HepG2 (cell line): ENCODE measurements around the gene IL24. TPM values are rescaled to one million over a fixed set of nuclear protein-coding genes. Genes with fewer than 3 reads are reported as not detected.
A peak's percentile ranks its signal among the peaks of the same experiment; 100 is the strongest.

ENCODE experiments used
- CCAR2 ChIP-seq: fragments of 200-400 bp; formaldehyde crosslinking; optimal IDR thresholded peaks from 2 replicates; pipeline ENCODE3; 2018; ENCODE audit warnings: low read depth, mild to moderate bottlenecking, low read length, moderate library complexity
- FOSL2 ChIP-seq: sonication (generic); formaldehyde crosslinking; IDR thresholded peaks from 2 replicates; pipeline ENCODE4 v1.4.0; 2020; ENCODE audit warnings: missing genetic modification reagents
- GABPB1 ChIP-seq: IDR thresholded peaks from 2 replicates; pipeline ENCODE4 v1.6.1; 2016; ENCODE audit warnings: mild to moderate bottlenecking, missing genetic modification reagents, moderate library complexity, missing compliant biosample characterization
- GATA4 ChIP-seq: sonication (generic); IDR thresholded peaks from 2 replicates; pipeline ENCODE4 v1.6.1; 2016; ENCODE audit warnings: antibody characterized with exemption, low read depth, borderline replicate concordance
- HHEX ChIP-seq: IDR thresholded peaks from 2 replicates; pipeline ENCODE4 v1.6.1; 2016; ENCODE audit warnings: control low read depth
- HOXA7 ChIP-seq: sonication (generic); formaldehyde crosslinking; IDR thresholded peaks from 2 replicates; pipeline ENCODE4 v1.8.1; 2022; ENCODE audit warnings: mild to moderate bottlenecking, missing genetic modification reagents, moderate library complexity
- MIXL1 ChIP-seq: IDR thresholded peaks from 2 replicates; pipeline ENCODE4 v1.6.1; 2016
- NCOR1 ChIP-seq: fragments of 200-600 bp; sonication (generic); IDR thresholded peaks from 2 replicates; pipeline ENCODE4 v1.7.0; 2017; ENCODE audit warnings: antibody characterized with exemption, low read length, borderline replicate concordance
- NFIB ChIP-seq: sonication (generic); formaldehyde crosslinking; IDR thresholded peaks from 2 replicates; pipeline ENCODE4 v1.9.0; 2021; ENCODE audit warnings: missing genetic modification reagents, mild to moderate bottlenecking, borderline replicate concordance
- NONO ChIP-seq, 2 experiments: fragments of 450-650 bp in 1 of 2; sonication (generic) in 1 of 2; formaldehyde crosslinking in 1 of 2; IDR thresholded peaks in 1 of 2; conservative IDR thresholded peaks in 1 of 2; 2 replicates each; pipeline versions ENCODE4 v1.6.1 to v1.8.0; 2017 to 2022; ENCODE audit warnings: mild to moderate bottlenecking in 1 of 2, missing genetic modification reagents in 1 of 2, moderate library complexity in 1 of 2
- ONECUT2 ChIP-seq: sonication (generic); formaldehyde crosslinking; IDR thresholded peaks from 2 replicates; pipeline ENCODE4 v1.4.0; 2020; ENCODE audit warnings: missing genetic modification reagents
- PCBP2 ChIP-seq: fragments of 200-400 bp; formaldehyde crosslinking; optimal IDR thresholded peaks from 2 replicates; pipeline ENCODE3; 2018; ENCODE audit warnings: low read length, low read depth; ENCODE audit not compliant: poor library complexity, severe bottlenecking
- RAD21 ChIP-seq: fragments of 450-650 bp; formaldehyde crosslinking; IDR thresholded peaks from 2 replicates; pipeline ENCODE4 v1.5.0; 2020; ENCODE audit warnings: mild to moderate bottlenecking
- SIN3A ChIP-seq: IDR thresholded peaks from 2 replicates; pipeline ENCODE4 v1.6.1; 2011; ENCODE audit warnings: low read depth, mild to moderate bottlenecking, control low read depth, low read length, borderline replicate concordance
- TAF15 ChIP-seq: fragments of 200-400 bp; formaldehyde crosslinking; IDR thresholded peaks from one replicate; pipeline ENCODE4 v1.6.1; 2018; ENCODE audit warnings: mild to moderate bottlenecking, low read depth, low read length; ENCODE audit not compliant: poor library complexity, severe bottlenecking
- TCF7 ChIP-seq: sonication (generic); IDR thresholded peaks from 2 replicates; pipeline ENCODE4 v1.6.1; 2016; ENCODE audit warnings: antibody characterized with exemption, low read depth
- ZBTB26 ChIP-seq: IDR thresholded peaks from 2 replicates; pipeline ENCODE4 v1.6.1; 2016; ENCODE audit warnings: missing compliant biosample characterization, missing genetic modification reagents, borderline replicate concordance
- ZFP90 ChIP-seq: sonication (generic); formaldehyde crosslinking; IDR thresholded peaks from 2 replicates; pipeline ENCODE4 v1.8.0; 2022; ENCODE audit warnings: missing genetic modification reagents, mild to moderate bottlenecking, inconsistent platforms, borderline replicate concordance
- ZNF18 ChIP-seq: sonication (generic); formaldehyde crosslinking; IDR thresholded peaks from 2 replicates; pipeline ENCODE4 v1.8.0; 2022; ENCODE audit warnings: mild to moderate bottlenecking, missing genetic modification reagents; ENCODE audit not compliant: insufficient replicate concordance
- ZNF337 ChIP-seq: sonication (generic); formaldehyde crosslinking; IDR thresholded peaks from 2 replicates; pipeline ENCODE4 v1.5.1; 2020; ENCODE audit warnings: missing genetic modification reagents, low read depth, mild to moderate bottlenecking, borderline replicate concordance
- ZNF414 ChIP-seq: sonication (generic); formaldehyde crosslinking; IDR thresholded peaks from 2 replicates; pipeline ENCODE4 v1.5.0; 2020; ENCODE audit warnings: missing genetic modification reagents
- ZNF468 ChIP-seq: sonication (generic); formaldehyde crosslinking; IDR thresholded peaks from 2 replicates; pipeline ENCODE4 v1.8.0; 2022; ENCODE audit warnings: mild to moderate bottlenecking, moderate library complexity, missing genetic modification reagents
- ZNF644 ChIP-seq: IDR thresholded peaks from 2 replicates; pipeline ENCODE4 v1.6.1; 2016; ENCODE audit warnings: low read depth
- ZNF777 ChIP-seq: sonication (generic); formaldehyde crosslinking; IDR thresholded peaks from 2 replicates; pipeline ENCODE4 v1.4.0; 2020; ENCODE audit warnings: missing genetic modification reagents
- ZNF850 ChIP-seq: sonication (generic); formaldehyde crosslinking; conservative IDR thresholded peaks from 2 replicates; pipeline ENCODE4 v1.9.0; 2021; ENCODE audit warnings: mild to moderate bottlenecking, missing genetic modification reagents
- ZSCAN21 ChIP-seq: sonication (generic); formaldehyde crosslinking; IDR thresholded peaks from 2 replicates; pipeline ENCODE4 v1.8.0; 2022; ENCODE audit warnings: mild to moderate bottlenecking, missing genetic modification reagents, moderate library complexity, borderline replicate concordance
- polyA plus RNA-seq, 8 experiments: library from polyadenylated mRNA; depleted of rRNA in 3 of 8; stranded (reverse) in 7 of 8; unstranded in 1 of 8; fragments of >200 nt; fragmentation: Illumina TruSeq in 4 of 8; extraction: Trizol in 4 of 8; gene quantifications; 2 replicates each; pipeline versions ENCODE4 v1.2.1 to v1.2.3, GENCODE V29; 2011 to 2016; ENCODE audit warnings: low read depth in 4 of 8, missing spikeins in 1 of 8, mixed read lengths in 1 of 8; ENCODE audit not compliant: insufficient read depth in 1 of 8
- total RNA-seq, 5 experiments: library from RNA; depleted of rRNA; stranded (reverse); fragments of >200 nt; fragmentation: Illumina TruSeq; extraction: Trizol; gene quantifications; 2 replicates each; pipeline ENCODE4 v1.2.3, GENCODE V29; 2016; ENCODE audit warnings: low read depth in 1 of 5
- TF ChIP-seq, protein P1 (sequence below): sonication (generic); formaldehyde crosslinking; IDR thresholded peaks from 2 replicates; pipeline ENCODE4 v1.4.0; 2020; ENCODE audit warnings: low read depth, mild to moderate bottlenecking, missing genetic modification reagents

IL24 gene
- total and polyA plus RNA-seq, 2 of the 13 experiments (the other 11 are each of a cell fraction or from before 2014, with no cell fraction given) = not detected

DNA sequence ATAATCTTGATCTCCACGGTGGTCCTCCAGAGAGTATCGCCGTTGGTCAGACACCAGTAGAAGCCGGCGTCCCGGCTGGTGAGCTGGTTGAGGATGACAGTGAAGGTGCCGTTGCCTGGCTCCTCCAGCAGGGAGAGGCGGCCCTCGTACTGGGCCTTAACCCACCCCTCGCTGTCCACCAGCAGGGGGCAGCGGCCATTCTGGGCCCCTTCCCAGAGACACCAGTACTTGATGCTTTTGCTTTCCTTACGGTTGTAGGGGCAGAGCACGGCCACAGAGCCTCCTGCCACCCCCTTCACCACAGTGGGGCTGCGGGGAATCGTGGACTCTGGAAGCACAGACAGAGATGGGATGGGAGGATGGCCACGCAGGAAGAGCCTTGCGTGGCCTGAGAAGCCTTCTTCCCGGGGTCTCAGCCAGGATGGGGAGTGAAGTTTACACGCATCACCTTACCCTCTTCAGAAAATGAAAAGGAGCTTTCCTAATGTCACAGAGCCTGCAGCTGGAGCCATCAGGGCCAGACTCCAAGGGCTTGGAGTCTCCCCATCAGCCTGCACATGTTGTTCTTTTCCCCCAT, 38.3 kb downstream of the IL24 start (continued):
- TF ChIP-seq TAF15 (no peak), ZSCAN21 (no peak), PCBP2 (no peak), ZNF468 (CRISPR knock-in tag) (no peak), HHEX (CRISPR knock-in tag) (no peak), GATA4 (no peak), FOSL2 (no peak), ZNF644 (peak; percentile 42; the same call in 1 of the 2 replicates), MIXL1 (peak; percentile 43; the same call in 1 of the 2 replicates), ZNF414 (CRISPR knock-in tag) (no peak), GABPB1 (0 out of 2 replicates have a peak, but pooled peaks have one; percentile 21), NCOR1 (no peak), ONECUT2 (no peak), ZNF337 (no peak), ZNF777 (CRISPR knock-in tag) (no peak), NFIB (CRISPR knock-in tag) (no peak), HOXA7 (CRISPR knock-in tag) (no peak), SIN3A (no peak), ZBTB26 (no peak), NONO (IDR thresholded peaks at IDR 0.05) (no peak), NONO (CRISPR knock-in tag; conservative IDR thresholded peaks at IDR 0.05) (0 out of 2 replicates have a peak, but pooled peaks have one; percentile 25), ZNF850 (CRISPR knock-in tag) (no peak), ZNF18 (CRISPR knock-in tag) (no peak), ZFP90 (CRISPR knock-in tag) (no peak), CCAR2 (no peak), RAD21 (CRISPR knock-in tag) (peak; percentile 93), TCF7 (no peak)
- TF ChIP-seq, protein P1, sequence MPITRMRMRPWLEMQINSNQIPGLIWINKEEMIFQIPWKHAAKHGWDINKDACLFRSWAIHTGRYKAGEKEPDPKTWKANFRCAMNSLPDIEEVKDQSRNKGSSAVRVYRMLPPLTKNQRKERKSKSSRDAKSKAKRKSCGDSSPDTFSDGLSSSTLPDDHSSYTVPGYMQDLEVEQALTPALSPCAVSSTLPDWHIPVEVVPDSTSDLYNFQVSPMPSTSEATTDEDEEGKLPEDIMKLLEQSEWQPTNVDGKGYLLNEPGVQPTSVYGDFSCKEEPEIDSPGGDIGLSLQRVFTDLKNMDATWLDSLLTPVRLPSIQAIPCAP = no peak
